Measurements from ENCODE around the gene MEMO1.

GRCh38 chr2:31823558-31823957 lies 187.2 kb downstream of the MEMO1 start:
- no peak for TF ChIP-seq EZH2 (IDR thresholded peaks at IDR 0.05; ENCODE audit: low read length)
- TF ChIP-seq CTCF (optimal IDR thresholded peaks at IDR 0.05 in 1 of 3, IDR thresholded peaks at IDR 0.05 in 1 of 3, conservative IDR thresholded peaks at IDR 0.05 in 1 of 3; ENCODE audit: extremely low read depth in 1 of 3, insufficient read depth in 2 of 3, low read length in 3 of 3), result no peak

Measured in keratinocyte (primary cell).